HG03558 (cell line): Measurements from ENCODE around the gene NADK.

Experiments used
- ATAC-seq: cut with Tn5 transposase; IDR thresholded peaks from one replicate; pipeline ENCODE4 v1.9.1; 2021; ENCODE audit warnings: moderate number of reproducible peaks; ENCODE audit not compliant: unreplicated experiment; ENCODE audit errors: extremely low read depth

The NADK gene

DNA sequence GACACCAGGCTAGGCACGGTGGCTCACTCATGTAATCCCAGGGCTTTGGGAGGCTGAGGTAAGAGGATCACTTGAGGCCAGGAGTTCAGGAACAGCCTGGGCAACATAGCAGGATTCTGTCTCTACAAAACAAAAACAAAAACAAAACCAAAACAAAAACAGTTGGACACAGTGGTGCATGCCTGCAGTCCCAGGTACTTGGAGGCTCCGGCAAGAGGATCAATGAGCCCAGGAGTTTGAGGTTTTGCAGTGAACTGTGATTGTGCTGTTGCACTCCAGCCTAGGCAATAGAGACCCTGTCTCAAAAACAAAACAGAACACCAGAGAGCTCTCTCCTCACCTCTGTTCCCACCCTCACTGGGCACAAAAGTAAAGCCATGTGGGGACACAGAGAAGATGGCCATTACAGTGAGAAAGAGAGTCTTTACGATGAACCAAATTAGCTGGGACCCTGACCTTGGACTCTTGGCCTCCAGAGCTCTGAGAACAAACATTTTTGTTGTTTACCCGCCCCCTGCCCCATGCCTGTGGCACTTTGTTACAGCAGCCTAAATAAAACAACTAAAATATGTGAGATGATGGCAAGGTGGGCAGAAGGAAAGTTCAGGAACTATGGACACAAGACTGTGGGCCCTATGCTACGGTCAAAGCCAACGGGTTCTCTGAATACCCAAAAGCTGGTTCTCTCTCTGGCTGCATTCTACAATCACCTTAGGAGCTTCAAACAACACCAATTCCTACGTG lies 9.8 kb downstream of the NADK start:
- ATAC-seq: no peak

DNA sequence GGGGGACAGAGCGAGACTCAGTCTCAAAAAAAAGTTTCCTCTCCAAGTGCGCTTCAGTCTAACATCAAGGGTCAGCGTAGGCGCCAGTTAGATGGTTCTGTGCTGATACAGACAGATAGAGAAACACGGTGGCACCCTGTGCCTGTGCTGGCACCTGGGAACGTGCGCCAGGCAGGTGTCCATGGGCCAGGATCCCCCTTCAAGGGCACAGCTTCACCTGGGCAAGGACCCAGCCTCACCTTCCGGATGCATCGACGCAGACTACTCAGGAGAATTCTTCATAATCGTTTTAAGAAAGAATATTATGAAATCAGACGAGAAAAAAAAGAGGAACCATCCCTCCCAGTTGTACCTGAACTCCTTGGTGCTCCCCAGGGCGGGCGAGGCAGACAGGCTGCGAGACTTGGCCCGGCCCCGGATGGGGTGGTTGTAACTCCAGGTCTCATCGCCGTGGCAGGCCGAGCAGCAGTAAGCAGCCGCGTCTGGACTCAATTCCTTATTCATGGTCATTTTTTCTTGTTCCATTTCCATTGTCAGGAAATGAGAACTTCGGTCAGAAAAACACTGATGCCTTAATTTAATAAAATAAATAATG lies 13.3 kb downstream of the NADK start:
- no peak for ATAC-seq

DNA sequence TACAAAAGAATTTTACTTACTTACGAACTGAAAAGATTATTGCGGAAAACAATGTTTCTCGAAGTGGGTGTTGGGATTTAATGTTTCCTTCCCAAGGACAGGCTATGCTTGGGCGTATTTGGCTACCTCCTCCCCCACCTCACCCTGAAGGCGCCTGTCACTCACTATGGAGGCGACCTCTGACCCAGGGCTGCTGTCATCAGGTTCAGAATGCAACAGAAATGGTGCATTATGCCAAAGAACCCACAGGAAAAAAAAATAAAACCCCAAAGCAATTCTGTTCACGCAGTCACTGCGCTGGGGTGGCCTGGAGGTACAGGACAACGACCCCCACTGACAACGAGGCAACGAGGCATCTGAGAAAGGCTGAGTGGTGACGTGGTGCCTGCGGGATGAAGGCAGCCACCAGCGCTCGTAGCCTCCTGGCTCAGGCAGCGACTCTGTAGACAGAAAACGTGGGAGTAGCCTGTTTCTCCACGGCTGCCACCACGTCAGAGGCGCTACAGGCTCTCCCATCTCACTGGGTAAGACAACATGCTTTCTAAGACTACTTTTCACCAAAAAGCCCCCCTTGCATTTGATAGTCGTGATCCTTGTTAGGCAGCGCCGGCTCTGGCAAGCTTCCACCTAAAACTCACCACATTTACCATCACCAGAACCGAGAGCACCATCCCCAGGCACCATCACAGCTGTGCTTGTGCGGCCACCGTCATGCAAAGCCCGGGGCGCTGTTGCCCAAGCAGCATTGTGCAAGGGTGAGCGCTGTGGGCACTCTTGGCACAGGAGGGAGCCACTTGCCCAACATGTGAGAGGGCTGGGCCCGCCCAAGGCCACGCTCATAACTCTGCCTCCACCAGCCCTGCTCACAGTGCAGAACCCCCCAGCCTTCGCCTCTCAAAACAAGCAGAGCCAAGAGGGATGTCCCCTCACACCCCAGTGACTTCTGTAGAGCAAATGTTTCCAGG lies 14.3 kb downstream of the NADK start:
- ATAC-seq: no peak

DNA sequence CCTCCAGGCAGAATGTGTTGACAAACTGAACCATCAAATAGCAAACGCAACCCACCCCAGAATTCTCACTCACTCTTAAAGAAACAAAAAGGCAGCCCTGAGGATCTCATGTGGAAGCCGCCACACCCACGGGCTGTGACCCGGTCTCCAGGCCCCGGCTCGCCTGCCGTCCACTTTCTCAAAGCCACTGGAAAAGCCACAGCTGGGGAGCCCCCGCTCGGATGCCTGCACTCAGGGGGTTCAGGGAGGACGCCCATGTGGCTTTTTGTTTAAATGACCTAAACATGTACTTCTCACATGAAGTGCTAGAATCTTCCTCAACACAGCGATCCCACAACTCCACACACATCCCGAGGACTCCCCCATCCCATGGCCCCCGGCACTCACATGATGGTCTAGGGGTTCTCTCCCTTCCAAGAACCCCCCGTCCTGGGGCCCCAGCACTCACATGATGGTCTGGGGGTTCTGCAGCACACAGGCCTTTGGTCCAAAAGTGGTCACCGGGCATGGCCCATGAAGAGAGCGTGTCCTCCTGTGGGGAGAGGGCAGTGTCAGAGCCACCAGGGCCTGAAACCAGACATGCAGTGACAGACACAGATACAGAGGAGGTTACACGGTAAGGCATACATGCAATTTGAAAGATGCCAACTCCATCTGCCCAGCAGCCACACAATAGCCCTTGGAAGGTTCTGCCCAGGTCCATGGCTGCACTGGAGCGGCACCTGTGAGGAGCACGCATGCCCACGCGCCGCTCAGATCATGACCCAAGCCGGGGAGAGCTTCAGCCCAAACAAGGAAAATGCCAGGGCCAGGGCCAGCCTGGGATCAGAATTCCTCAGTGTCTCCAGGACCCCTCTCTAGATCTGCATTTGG lies 16.5 kb downstream of the NADK start:
- no peak for ATAC-seq

DNA sequence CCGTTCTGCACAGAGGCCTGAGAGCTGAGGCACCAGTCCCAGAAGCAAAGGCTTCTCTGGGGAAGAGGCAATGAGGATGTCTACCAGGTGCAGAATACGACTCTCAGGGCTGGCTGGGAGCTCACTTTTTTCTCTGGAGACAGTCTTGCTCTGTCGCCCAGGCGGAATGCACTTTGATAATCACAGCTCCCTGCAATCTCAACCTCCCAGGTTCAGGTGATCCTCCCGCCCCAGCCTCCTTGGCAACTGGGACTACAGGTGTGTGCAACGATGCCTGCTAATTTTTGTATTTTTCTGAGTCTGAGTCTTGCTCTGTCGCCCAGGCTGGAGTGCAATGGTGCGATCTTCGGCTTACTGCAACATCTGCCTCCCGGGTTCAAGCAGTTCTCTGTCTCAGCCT lies 17.6 kb downstream of the NADK start:
- ATAC-seq: no peak

DNA sequence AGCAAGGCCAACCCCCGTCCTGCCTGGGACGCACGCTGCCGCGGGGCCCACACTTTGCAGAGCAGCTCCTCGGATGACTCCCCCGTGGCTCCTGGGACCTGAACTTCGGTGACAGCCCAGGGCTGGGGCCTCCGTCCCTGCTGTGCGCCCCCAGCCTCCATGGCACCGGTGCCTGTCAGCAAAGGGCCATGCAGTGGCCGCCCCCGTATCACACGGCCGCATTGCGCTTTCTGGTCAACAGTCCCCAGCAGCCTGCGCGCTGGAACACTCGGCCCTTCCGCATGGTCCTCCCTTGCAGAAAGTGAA lies 18.0 kb downstream of the NADK start:
- no peak for ATAC-seq

DNA sequence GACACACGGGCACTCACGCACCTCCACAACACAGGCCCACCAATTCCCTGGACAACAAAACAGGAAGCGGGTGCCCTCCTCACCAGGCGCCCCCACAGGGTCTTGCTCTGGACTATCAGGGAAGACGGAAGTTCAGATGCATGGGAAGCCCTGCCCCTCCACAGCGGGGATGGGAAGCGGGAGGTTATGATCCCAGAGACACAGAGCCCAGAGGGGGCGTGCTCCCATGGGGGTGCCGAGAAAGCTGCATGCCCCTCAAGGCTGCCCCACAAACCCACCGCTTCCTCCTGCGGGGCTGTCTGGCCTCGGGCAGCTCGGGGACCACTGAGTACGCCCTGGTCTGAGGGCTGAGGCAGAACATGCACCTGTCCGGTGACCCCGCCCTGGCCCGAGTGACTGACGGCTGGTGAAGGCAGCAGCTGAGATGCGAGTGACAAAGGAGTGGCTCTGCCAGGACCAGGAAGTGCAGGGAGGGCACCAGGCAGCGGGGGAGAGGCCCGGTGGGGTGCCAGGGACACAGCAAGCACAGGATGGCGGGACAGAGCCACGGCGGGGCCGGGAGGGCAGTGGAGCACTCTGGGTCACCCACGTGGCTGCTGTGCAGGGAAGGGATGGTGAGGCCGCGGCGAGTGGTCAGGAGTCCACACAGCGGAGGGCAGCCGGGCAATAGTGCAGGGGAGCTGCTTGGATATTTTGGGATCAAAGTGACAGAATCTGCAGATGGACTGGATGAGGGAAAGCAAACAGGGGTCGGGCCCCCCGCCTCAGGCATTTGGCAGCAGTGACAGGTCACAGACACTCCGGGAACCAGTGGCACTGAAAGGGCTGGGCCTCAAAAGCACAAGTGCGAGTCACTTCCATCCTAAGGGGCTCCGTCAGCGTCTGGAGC lies 18.6 kb downstream of the NADK start:
- no peak for ATAC-seq

DNA sequence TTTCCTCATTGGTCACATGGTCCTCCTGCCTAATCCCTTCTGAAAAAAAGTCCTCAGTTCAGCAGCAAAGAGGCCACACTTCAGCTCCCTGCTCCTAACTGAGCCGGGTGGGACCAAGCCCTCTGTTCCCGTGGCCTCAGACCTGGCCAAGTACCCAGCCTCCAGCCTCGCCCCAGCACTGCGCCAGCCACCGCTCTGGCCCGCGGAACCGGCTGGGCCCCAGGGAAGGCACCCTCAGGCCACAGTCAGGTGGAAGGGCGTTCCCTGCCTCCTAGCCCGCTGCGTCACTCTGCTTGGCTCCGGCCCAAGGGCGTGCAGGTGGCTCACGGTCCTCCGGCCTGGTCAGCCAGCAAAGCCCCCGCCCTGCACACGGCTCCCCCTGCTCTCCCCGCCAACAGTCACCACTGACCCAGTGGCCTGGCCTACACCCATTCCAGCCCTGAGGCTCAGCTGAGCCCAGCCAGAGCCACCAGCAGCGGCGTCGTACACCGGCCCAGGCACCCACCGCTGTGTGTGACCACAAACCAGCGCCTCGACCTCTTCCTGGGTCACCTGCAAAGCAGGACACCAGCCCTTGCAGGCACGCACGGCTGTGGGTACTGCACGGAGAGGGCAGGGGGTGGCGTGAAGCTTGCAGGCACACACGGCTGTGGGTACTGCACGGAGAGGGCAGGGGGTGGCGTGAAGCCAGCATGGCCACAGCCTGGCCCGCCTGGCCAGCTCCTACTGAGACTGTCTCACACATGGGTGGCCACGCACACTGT lies 19.4 kb downstream of the NADK start:
- no peak for ATAC-seq

DNA sequence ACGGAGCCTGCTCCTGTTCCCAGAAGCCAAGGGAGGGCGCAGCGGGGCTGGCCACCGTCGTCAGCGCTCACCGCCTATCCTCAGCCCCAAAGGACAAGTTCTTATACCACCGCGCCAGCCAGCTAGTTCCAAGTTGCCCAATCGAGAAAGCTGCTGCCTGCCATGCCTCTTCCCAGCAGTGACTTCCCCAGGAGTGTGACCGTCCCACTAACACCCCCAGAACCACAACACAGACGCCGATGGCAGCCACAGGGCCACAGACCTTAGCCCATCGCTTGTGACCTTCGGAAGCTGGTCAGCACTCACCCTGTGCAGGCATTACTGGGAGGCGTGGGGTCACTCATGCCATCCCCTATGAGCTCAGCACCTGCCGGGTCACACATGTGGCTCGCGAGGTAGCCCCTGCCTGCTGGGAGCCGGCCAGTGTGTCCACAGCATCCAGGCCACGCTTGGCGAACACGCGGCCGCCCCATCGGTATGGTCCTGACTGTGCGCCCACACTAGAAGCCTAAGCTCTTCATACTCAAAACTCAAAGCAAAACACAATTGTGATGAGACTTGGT lies 20.1 kb downstream of the NADK start:
- ATAC-seq: no peak

DNA sequence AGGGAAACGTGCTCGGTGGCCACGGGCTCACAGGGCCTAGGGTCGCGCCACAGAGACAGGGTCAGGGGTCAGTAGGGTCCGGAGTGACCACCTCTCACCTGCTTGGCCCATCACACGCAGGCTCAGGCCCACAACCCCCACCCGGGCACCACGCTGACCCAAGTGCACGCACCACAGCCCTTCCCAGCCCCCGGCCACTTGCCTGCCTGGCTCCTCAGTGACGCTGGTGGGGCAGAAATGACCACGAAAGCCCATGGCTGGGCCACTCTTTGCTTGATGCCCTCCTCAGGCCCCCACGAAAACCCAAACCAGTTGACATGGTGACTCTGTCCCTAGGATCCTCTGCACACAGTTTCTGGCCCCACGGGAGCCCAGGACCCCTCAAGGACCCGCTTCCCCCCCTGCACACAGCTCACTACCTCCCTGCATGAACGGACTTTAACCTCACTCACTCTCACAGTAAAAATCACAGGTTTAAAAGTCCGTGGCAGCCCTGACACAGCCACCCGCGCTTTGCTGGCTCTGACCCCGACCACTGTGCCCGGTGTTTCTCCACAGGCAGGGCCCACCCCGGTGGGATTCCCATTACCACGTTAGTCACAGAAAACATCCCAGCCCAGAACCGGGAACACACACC lies 20.7 kb downstream of the NADK start:
- ATAC-seq: no peak

DNA sequence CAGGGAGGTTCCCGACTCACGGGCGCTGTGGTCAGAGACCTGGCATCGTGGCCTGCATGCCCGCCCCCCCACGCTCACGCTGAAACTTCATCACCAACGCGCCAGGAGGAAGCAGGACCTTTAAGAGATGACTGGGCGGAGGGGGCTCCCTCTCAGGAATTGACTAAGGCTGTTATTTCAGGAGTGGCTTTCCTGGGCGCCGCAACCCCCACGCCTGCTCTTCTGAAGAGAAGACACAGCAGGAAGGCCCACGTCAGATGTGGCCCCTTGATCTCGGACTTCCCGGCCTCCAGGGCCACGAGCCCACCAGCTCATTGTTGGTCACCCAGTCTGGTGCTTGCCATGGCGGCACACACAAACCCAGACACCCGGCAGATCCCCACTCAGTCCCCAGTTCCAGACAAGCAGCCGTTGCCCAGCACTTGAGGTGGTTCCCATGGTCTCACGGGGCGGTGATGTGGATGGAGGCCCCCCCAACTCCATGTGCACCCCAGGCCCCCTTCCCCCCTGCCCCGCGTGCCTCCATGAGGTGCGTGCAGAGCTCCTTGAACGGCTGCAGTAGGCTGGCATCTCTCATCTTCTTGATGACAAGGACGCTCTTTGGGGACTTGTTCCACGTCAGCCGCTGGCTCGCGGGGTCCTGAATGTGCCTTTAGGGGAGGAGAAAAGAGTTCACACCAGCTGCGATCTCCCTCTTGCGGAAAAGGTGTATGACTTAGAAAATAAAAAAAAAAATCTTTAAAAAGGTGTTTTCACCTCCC lies 21.4 kb downstream of the NADK start:
- ATAC-seq: no peak

DNA sequence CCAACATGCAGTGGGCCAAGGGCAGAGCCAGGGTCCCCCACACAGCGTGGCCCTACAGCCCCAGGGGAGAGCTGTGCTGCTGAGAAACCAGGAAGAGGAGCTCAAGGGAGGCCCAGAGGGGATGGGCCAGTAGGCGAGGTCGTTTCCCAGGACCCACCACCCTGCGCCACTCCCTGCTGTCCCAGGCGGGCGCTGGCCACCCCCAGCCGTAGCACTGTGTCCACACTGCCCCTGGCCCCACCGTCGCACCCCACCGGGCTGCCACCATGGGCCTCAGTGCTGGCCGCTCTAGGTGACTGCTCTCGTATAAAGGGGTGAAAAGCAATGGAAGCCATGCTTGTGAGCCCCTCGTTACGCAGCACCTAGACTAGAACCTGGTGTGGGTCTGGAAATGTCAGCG lies 22.4 kb downstream of the NADK start:
- ATAC-seq: no peak

DNA sequence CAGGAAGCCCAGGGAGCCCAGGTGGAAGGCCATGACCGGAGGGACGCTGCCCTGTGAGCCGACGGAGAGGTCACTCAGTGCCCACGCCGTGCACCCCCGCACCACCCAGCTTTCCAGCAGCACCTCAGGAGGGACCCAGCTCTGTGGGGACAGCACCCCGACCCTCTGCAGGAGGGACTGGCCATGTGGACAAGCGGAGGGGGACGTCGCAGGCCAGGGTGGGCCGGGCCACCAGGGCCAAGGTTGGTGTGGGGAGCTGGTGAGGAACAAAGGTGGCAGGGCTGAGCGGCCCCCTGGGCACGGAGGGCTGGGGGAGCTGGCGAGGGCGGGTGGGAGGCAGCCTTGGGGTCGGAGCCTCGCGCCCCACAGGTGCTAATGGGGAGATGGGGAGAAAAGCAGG lies 22.8 kb downstream of the NADK start:
- ATAC-seq: no peak

DNA sequence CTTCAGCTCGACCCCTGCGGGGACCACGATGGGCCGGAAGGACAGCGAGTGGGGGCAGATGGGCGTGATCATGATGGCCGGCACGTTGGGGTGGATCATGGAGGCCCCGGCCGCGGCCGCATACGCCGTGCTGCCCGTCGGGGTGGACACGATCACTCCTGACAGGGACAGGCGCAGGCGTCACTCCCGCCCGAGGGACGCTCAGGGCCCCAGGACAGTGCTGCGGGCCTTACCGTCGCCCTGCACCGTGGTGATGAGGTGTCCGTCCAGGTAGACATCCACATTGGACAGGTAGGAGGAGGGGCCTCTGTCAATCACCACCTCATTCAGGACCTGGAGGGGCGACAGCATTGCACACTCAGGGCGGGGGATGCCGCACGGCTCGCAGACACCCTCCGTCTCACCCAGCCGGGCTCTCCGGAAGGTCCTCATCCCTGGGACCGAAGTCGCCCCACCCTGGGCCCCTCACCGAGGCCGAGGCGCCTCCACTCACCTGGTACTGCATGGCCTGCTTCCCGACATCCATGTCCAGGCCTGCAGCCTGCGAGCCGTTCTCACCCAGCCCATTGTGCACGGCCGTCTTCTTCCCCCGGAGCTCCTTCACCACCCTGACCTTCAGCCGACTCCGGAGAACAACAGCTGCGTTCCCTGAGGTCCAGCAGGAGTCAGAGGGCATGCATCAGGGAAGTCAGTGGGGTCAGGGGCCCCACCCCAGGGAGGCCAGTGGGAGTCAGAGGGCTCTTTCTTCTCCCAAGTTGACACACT lies 24.0 kb downstream of the NADK start:
- ATAC-seq: no peak

DNA sequence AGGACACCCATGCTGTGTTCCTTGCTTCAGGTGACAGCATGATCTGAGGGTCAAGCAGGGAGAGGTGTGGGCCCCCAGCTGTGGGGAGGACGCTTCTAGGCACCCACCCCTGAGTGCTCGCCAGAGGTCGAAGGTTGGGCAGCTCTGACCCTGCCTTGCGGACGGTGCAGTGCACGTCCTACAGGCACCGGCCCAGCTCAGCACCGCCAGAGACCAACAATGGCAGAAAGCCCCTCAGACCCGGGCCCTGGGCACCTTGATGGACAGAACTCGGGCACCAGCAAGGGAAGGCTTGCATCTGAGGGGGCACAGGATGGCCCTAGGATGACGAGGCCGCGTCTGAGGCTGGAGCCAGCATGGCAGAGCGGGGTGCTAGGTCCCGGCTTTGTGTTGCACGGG lies 24.7 kb downstream of the NADK start:
- no peak for ATAC-seq
